IMR-90 (cell line): Measurements from ENCODE around the gene MAP3K7CL. TPM values are rescaled to one million over a fixed set of nuclear protein-coding genes. Genes with fewer than 3 reads are reported as not detected.
A peak's percentile ranks its signal among the peaks of the same experiment; 100 is the strongest.

ENCODE experiments used
- ATAC-seq: fragments of 200-7000 bp; cut with Tn5 transposase; 2 replicates; pipeline ENCODE4 v1.9.1; 2020; ENCODE audit warnings: low read depth, mild to moderate bottlenecking, moderate library complexity
- BruUV-seq: library from RNA; stranded (reverse); fragments of 400-500 nt; replicated peaks from 2 replicates; lab custom pipeline; 2021; lab: Mats Ljungman, UMichigan
- CTCF ChIA-PET: fragments of 300-600 bp; formaldehyde crosslinking; extraction: SDS; loops from one replicate; lab custom pipeline; 2021; ENCODE audit warnings: antibody characterized with exemption; lab: Yijun Ruan, JAX
- POLR2A ChIA-PET: fragments of 300-600 bp; sonication (Branson Sonifier 250); formaldehyde crosslinking; loops from one replicate; lab custom pipeline; 2022; ENCODE audit warnings: antibody characterized with exemption; ENCODE audit not compliant: unreplicated experiment; lab: Charles Lee
- DNase-seq: peaks from one replicate; pipeline ENCODE4 v3.0.0; 2013
- H2AFZ ChIP-seq: replicated peaks from 2 replicates; pipeline ENCODE3; 2013; ENCODE audit warnings: low read length, mild to moderate bottlenecking; ENCODE audit not compliant: poor library complexity
- H2AK5ac ChIP-seq: 2 replicates; pipeline ENCODE4 v1.6.1; 2013; ENCODE audit warnings: low read depth, low read length, inconsistent platforms
- H2AK9ac ChIP-seq: replicated peaks from 2 replicates; pipeline ENCODE3; 2013; ENCODE audit warnings: mild to moderate bottlenecking, low read depth, low read length, moderate library complexity; ENCODE audit not compliant: poor library complexity
- H2BK120ac ChIP-seq: 2 replicates; pipeline ENCODE4 v1.6.1; 2013; ENCODE audit warnings: low read depth, low read length, inconsistent platforms
- H2BK15ac ChIP-seq: 3 replicates; pipeline ENCODE4 v1.6.1; 2013; ENCODE audit warnings: low read depth, low read length, inconsistent platforms
- H2BK20ac ChIP-seq: 2 replicates; pipeline ENCODE4 v1.6.1; 2013; ENCODE audit warnings: low read depth, mild to moderate bottlenecking, inconsistent platforms, low read length, moderate library complexity
- H2BK5ac ChIP-seq: 2 replicates; pipeline ENCODE4 v1.6.1; 2013; ENCODE audit warnings: mild to moderate bottlenecking, low read depth, low read length, inconsistent platforms; ENCODE audit not compliant: poor library complexity, severe bottlenecking
- H3K14ac ChIP-seq: replicated peaks from 2 replicates; pipeline ENCODE4 v1.6.1; 2013; ENCODE audit warnings: low read depth, low read length, inconsistent platforms
- H3K18ac ChIP-seq: 2 replicates; pipeline ENCODE4 v1.6.1; 2013; ENCODE audit warnings: low read depth, low read length, control low read depth
- H3K23ac ChIP-seq: 2 replicates; pipeline ENCODE4 v1.6.1; 2013; ENCODE audit warnings: low read depth, low read length, inconsistent platforms
- H3K27ac ChIP-seq: 2 replicates; pipeline ENCODE4 v1.5.1; 2013; ENCODE audit warnings: mild to moderate bottlenecking, control low read depth, low read length; ENCODE audit not compliant: insufficient read depth
- H3K27me3 ChIP-seq: 2 replicates; pipeline ENCODE4 v1.6.1; 2013; ENCODE audit warnings: low read length; ENCODE audit not compliant: control insufficient read depth, insufficient read depth
- H3K36me3 ChIP-seq: 2 replicates; pipeline ENCODE4 v1.6.1; 2013; ENCODE audit warnings: low read length, mixed read lengths; ENCODE audit not compliant: control insufficient read depth, insufficient read depth
- H3K4ac ChIP-seq: 2 replicates; pipeline ENCODE4 v1.6.1; 2013; ENCODE audit warnings: low read depth, low read length, inconsistent platforms
- H3K4me1 ChIP-seq: 2 replicates; pipeline ENCODE4 v1.6.1; 2013; ENCODE audit warnings: low read length, mixed read lengths; ENCODE audit not compliant: control insufficient read depth, insufficient read depth
- H3K4me2 ChIP-seq: 2 replicates; pipeline ENCODE4 v1.6.1; 2013; ENCODE audit warnings: low read depth, mild to moderate bottlenecking, control low read depth, low read length, moderate library complexity
- H3K4me3 ChIP-seq: 2 replicates; pipeline ENCODE4 v1.5.1; 2013; ENCODE audit warnings: low read depth, mild to moderate bottlenecking, control low read depth, low read length, moderate library complexity; ENCODE audit not compliant: insufficient read depth
- H3K56ac ChIP-seq: 2 replicates; pipeline ENCODE4 v1.6.1; 2013; ENCODE audit warnings: low read length, inconsistent platforms; ENCODE audit not compliant: insufficient read depth; ENCODE audit errors: extremely low read depth
- H3K79me1 ChIP-seq, 2 experiments: 2 replicates each; pipeline ENCODE4 v1.6.1; 2013; ENCODE audit warnings: low read length in 2 of 2, inconsistent platforms in 1 of 2, low read depth in 1 of 2
- H3K9ac ChIP-seq: 2 replicates; pipeline ENCODE4 v1.6.1; 2013; ENCODE audit warnings: low read depth, low read length, control low read depth
- H3K9me1 ChIP-seq: 2 replicates; pipeline ENCODE4 v1.6.1; 2013; ENCODE audit warnings: low read length, inconsistent platforms; ENCODE audit not compliant: insufficient read depth
- H3K9me3 ChIP-seq: 2 replicates; pipeline ENCODE4 v1.6.1; 2013; ENCODE audit warnings: low read length; ENCODE audit not compliant: control insufficient read depth, insufficient read depth
- H4K20me1 ChIP-seq: 2 replicates; pipeline ENCODE4 v1.6.1; 2013; ENCODE audit warnings: low read length, inconsistent platforms; ENCODE audit not compliant: insufficient read depth
- H4K5ac ChIP-seq: 2 replicates; pipeline ENCODE4 v1.6.1; 2013; ENCODE audit warnings: mild to moderate bottlenecking, low read depth, low read length, control low read depth
- H4K8ac ChIP-seq, 2 experiments: 2 replicates each; pipeline ENCODE4 v1.6.1; 2013; ENCODE audit warnings: low read depth in 2 of 2, low read length in 2 of 2, control low read depth in 1 of 2, inconsistent platforms in 1 of 2
- H4K91ac ChIP-seq: 2 replicates; pipeline ENCODE4 v1.6.1; 2013; ENCODE audit warnings: low read depth, low read length, inconsistent platforms; ENCODE audit not compliant: insufficient read depth
- CTCF ChIP-seq: conservative IDR thresholded peaks from 2 replicates; pipeline ENCODE4 v1.5.1; 2012; ENCODE audit warnings: mild to moderate bottlenecking, low read depth, low read length, improper control_type of control experiment
- FOS ChIP-seq: fragments of 150-350 bp; IDR thresholded peaks from 2 replicates; pipeline ENCODE4 v1.6.1; 2016; ENCODE audit warnings: low read depth, low read length
- MAFK ChIP-seq: IDR thresholded peaks from 2 replicates; pipeline ENCODE4 v1.6.1; 2012; ENCODE audit warnings: low read depth, low read length, improper control_type of control experiment
- POLR2A ChIP-seq: IDR thresholded peaks from 2 replicates; pipeline ENCODE4 v1.6.1; 2012; ENCODE audit warnings: mild to moderate bottlenecking, low read depth, low read length
- RCOR1 ChIP-seq: IDR thresholded peaks from 2 replicates; pipeline ENCODE4 v1.6.1; 2012; ENCODE audit warnings: mild to moderate bottlenecking, low read length, improper control_type of control experiment; ENCODE audit not compliant: insufficient replicate concordance
- SMC3 ChIP-seq: fragments of 150-350 bp; IDR thresholded peaks from 2 replicates; pipeline ENCODE4 v1.6.1; 2016; ENCODE audit warnings: low read depth, mild to moderate bottlenecking, antibody characterized with exemption, low read length, moderate library complexity
- USF2 ChIP-seq: fragments of 150-350 bp; IDR thresholded peaks from 2 replicates; pipeline ENCODE4 v1.6.1; 2017; ENCODE audit warnings: mild to moderate bottlenecking, antibody characterized with exemption, low read length, low read depth
- WGBS, 2 experiments: methylation state at CpG; one replicate each; pipeline versions ENCODE4 v1.1.5 to v1.1.7; 2013; ENCODE audit warnings: missing lambda C conversion rate in 2 of 2; ENCODE audit not compliant: insufficient read length in 1 of 2; ENCODE audit errors: extremely low coverage in 2 of 2; 5-methylcytosine and 5-hydroxymethylcytosine counted together
- dilution Hi-C: fragments of 300-500 bp; cut with HindIII; formaldehyde crosslinking; loops from one replicate; pipeline ENCODE4 v1.14.3; 2018; ENCODE audit warnings: low sequenced_read_pairs; ENCODE audit not compliant: unreplicated experiment
- in situ Hi-C: fragments of 300-500 bp; cut with MboI; formaldehyde crosslinking; loops from 3 replicates; pipeline ENCODE4 v1.14.3; 2019; ENCODE audit warnings: low sequenced_read_pairs, inconsistent platforms, mixed read lengths
- intact Hi-C: fragments of 100-400 bp; cut with micrococcal nuclease; formaldehyde crosslinking; loops from 2 replicates; pipeline ENCODE4 v1.10.0; 2022
- polyA plus RNA-seq, 3 experiments: library from polyadenylated mRNA; depleted of rRNA; stranded (reverse); fragments of >200 nt; gene quantifications; 2 replicates each; pipeline ENCODE4 v1.2.3, GENCODE V29; 2012; ENCODE audit warnings: low replicate concordance in 1 of 3
- total RNA-seq: library from RNA; depleted of rRNA; stranded (reverse); fragments of >200 nt; gene quantifications from 2 replicates; pipeline ENCODE4 v1.2.3, GENCODE V29; 2012

Gene MAP3K7CL
- total and polyA plus RNA-seq, 2 of the 4 experiments (the other 2 are of a cell fraction) = 21.0 to 22.3 TPM

GRCh38 chr21:29178926-29179325 lies 48.5 kb downstream of the MAP3K7CL start:
- Histone ChIP-seq H2AK9ac (no peak overlapping the region), H3K9me1 (peaks cover 14% of the 10 kb centered on the region), H3K27me3 (no peaks in the 10 kb centered on the region), H3K4me2 (no peak overlapping the region), H2BK20ac (0 out of 2 replicates have a peak overlapping the region, but pooled peaks have one; percentile 60), H3K9me3 (no peaks in the 10 kb centered on the region), H3K9ac (no peak overlapping the region), H2BK5ac (no peak overlapping the region), H3K18ac (peak overlapping the region; percentile 44), H2BK15ac (peak overlapping the region; percentile 7; the same call in 1 of the 3 replicates), H3K36me3 (no peaks in the 10 kb centered on the region), H4K91ac (no peak overlapping the region), H3K4ac (peak overlapping the region; percentile 45; the same call in 1 of the 2 replicates), H3K23ac (no peak overlapping the region), H4K20me1 (no peaks in the 10 kb centered on the region), H2BK120ac (peak overlapping the region; percentile 6), H3K4me3 (no peak overlapping the region), H3K27ac (no peak overlapping the region), H4K5ac (no peak overlapping the region), H3K56ac (no peak overlapping the region), H3K4me1 (peaks cover 16% of the 10 kb centered on the region), H2AFZ (no peak overlapping the region), H4K8ac (no peak overlapping the region), H2AK5ac (peak overlapping the region; percentile 77; the same call in 1 of the 2 replicates), H3K79me1 (peaks cover 2 to 22% of the 10 kb centered on the region in 2 experiments; a peak in 3 of 4 replicates), H3K14ac (no peak overlapping the region; the same call in 1 of the 2 replicates)
- ATAC-seq = no peak
- WGBS, 2 experiments = 95% methylated on average over 3 of the region's 7 CpGs; no CpG with 5 or more reads in 1 of the 2 experiments
- no TSS peak for BruUV-seq
- ChIA-PET CTCF (no interaction called here), POLR2A (no interaction called here)
- intact Hi-C loops (no loop called here), in situ Hi-C loops (loop anchor here (10.0 kb wide), 1 partner anchor 126 kb away; no protein-coding TSS in a partner anchor), dilution Hi-C loops (no loop called here)
- TF ChIP-seq FOS (no peak), POLR2A (no peak), RCOR1 (no peak), SMC3 (no peak), MAFK (no peak), USF2 (no peak), CTCF (no peak)
- no peak for DNase-seq
